HG03064 (cell line): ENCODE measurements around the gene ANKRD30A.
"Not testable (repeated sequence)": the region's sequence is repeated elsewhere in the genome, so short reads cannot be mapped to it uniquely, and the experiment has no call there.

Source experiments
- ATAC-seq: cut with Tn5 transposase; IDR thresholded peaks from one replicate; pipeline ENCODE4 v1.9.1; 2021; ENCODE audit warnings: low read depth; ENCODE audit not compliant: unreplicated experiment

Gene ANKRD30A

GRCh38 chr10:37125191-37125732, at the start of gene ANKRD30A:
TSS of gene ANKRD30A (plus strand) at chr10:37125598. CDS start at chr10:37125788, 190 bp downstream.
- ATAC-seq, result no peak

GRCh38 chr10:37076083-37076482, 49.3 kb upstream of the ANKRD30A start:
- ATAC-seq, result not testable (repeated sequence)

- ATAC-seq, result no peak
Measured at GRCh38 chr10:37095792-37096573, 29.4 kb upstream of the ANKRD30A start.

GRCh38 chr10:37101261-37101660, 24.1 kb upstream of the ANKRD30A start:
- no peak for ATAC-seq

GRCh38 chr10:37109000-37109399, 16.4 kb upstream of the ANKRD30A start:
- ATAC-seq, result no peak

GRCh38 chr10:37124532-37124931, 866 bp upstream of the ANKRD30A start:
- no peak for ATAC-seq

GRCh38 chr10:37125921-37126320, 523 bp downstream of the ANKRD30A start:
- no peak for ATAC-seq

GRCh38 chr10:37146443-37146842, 21.0 kb downstream of the ANKRD30A start:
- no peak for ATAC-seq

- not testable (repeated sequence) for ATAC-seq
Measured at GRCh38 chr10:37162430-37162829, 37.0 kb downstream of the ANKRD30A start.

GRCh38 chr10:37171945-37172344, 46.5 kb downstream of the ANKRD30A start:
- not testable (repeated sequence) for ATAC-seq

- not testable (repeated sequence) for ATAC-seq
Measured at GRCh38 chr10:37178296-37178695, 52.9 kb downstream of the ANKRD30A start.

GRCh38 chr10:37182719-37183118, 57.3 kb downstream of the ANKRD30A start:
- not testable (repeated sequence) for ATAC-seq

- no peak for ATAC-seq
Measured at GRCh38 chr10:37206132-37206531, 80.7 kb downstream of the ANKRD30A start.

- ATAC-seq, result no peak
Measured at GRCh38 chr10:37220866-37221265, 95.5 kb downstream of the ANKRD30A start.

- ATAC-seq, result no peak
Measured at GRCh38 chr10:37222046-37222445, 96.6 kb downstream of the ANKRD30A start.

GRCh38 chr10:37225163-37225562, 99.8 kb downstream of the ANKRD30A start:
- ATAC-seq, result no peak

GRCh38 chr10:37226524-37226923, 101.1 kb downstream of the ANKRD30A start:
- no peak for ATAC-seq

GRCh38 chr10:37234692-37235091, 109.3 kb downstream of the ANKRD30A start:
- no peak for ATAC-seq

- ATAC-seq, result no peak
Measured at GRCh38 chr10:37236093-37236492, 110.7 kb downstream of the ANKRD30A start.

- no peak for ATAC-seq
Measured at GRCh38 chr10:37240223-37240622, 114.8 kb downstream of the ANKRD30A start.

- ATAC-seq, result no peak
Measured at GRCh38 chr10:37246637-37247036, 121.2 kb downstream of the ANKRD30A start.

GRCh38 chr10:37255837-37256236, 130.4 kb downstream of the ANKRD30A start:
- not testable (repeated sequence) for ATAC-seq
